ENCODE results near the gene SCUBE1. TPM values are rescaled to one million over a fixed set of nuclear protein-coding genes. Genes with fewer than 3 reads are reported as not detected.
A peak's percentile ranks its signal among the peaks of the same experiment; 100 is the strongest.

Gene SCUBE1
- total and polyA plus RNA-seq, 2 experiments from 2014 or later, result not detected

GRCh38 chr22:43186272-43187170 is 156.7 kb downstream of the SCUBE1 start, which contains the start of gene TTLL12:
TTLL12 (minus strand) TSS chr22:43187134; CDS start chr22:43187069, 65 bp downstream.
- Histone ChIP-seq H3K27me3 (replicated peaks; ENCODE audit: insufficient read depth) (no peaks in the 10 kb centered on the region), H3K4me2 (ENCODE audit: unreplicated experiment) (peak within 1 kb of the TSS; percentile 90), H3K4me3 (peak within 1 kb of the TSS; percentile 78), H2AFZ (peak within 1 kb of the TSS; percentile 98), H3K9me3 (ENCODE audit: low read depth) (no peaks in the 10 kb centered on the region), H3K4me1 (ENCODE audit: insufficient read depth) (peaks cover 4% of the 10 kb centered on the region), H3F3A (ENCODE audit: insufficient read depth) (peaks cover 6% of the 10 kb centered on the region; the same call in 1 of the 2 replicates), H3K9me2 (ENCODE audit: insufficient read depth) (no peaks in the 10 kb centered on the region), H3K9ac (peak within 1 kb of the TSS; percentile 81), H3K27ac (peak within 1 kb of the TSS; percentile 91), H4K20me1 (ENCODE audit: insufficient read depth) (no peaks in the 10 kb centered on the region), H3K36me3 (ENCODE audit: low read depth) (no peaks in the 10 kb centered on the region), H3K79me2 (ENCODE audit: insufficient read depth) (peaks cover 26% of the 10 kb centered on the region)
- TF ChIP-seq EZH2phosphoT487 (IDR thresholded peaks at IDR 0.05; ENCODE audit: insufficient read depth, low read depth), result no peak
- TF ChIP-seq EZH2 (IDR thresholded peaks at IDR 0.05; ENCODE audit: insufficient read depth, poor library complexity, severe bottlenecking), result no peak
- peak; percentile 83 for DNase-seq
- WGBS, 2 experiments (ENCODE audit: low coverage in 1 of 2, low lambda C conversion rate in 2 of 2, missing lambda C conversion rate in 2 of 2), result 1 to 3% methylated on average over 53 to 71 of the region's 87 CpGs
- in situ Hi-C loops (cut with MboI), result no loop called here

DNA sequence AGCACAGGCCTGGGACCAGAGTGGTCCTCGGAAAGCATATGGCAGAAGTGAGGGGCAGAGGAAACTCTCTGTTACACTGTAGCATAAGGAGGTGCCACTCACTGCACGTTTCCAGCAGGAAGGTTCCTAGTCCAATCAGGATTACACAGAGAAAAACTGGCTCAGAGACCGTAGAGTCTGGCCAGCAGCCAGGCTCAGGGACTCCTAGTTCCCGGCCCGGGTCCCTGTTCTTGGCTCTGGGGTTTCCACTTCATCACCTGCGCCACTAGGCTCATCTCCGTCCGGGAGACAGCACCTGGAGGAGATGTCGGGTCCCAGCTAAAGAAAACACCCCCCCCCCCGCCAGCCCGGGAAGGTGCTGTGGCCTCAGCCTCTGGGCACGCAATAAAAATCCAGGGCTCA is 157.3 kb downstream of the SCUBE1 start:
- 5% methylated on average over 6 to 12 of the region's 12 CpGs for WGBS, 2 experiments (ENCODE audit: low coverage in 1 of 2, low lambda C conversion rate in 2 of 2, missing lambda C conversion rate in 2 of 2)
- Histone ChIP-seq H3K9ac (peak overlapping the region; percentile 75), H4K20me1 (ENCODE audit: insufficient read depth) (no peaks in the 10 kb centered on the region), H3K9me2 (ENCODE audit: insufficient read depth) (no peaks in the 10 kb centered on the region), H3K27ac (no peak overlapping the region; the same call in 1 of the 2 replicates), H3K36me3 (ENCODE audit: low read depth) (no peaks in the 10 kb centered on the region), H2AFZ (peak overlapping the region; percentile 61; the same call in 1 of the 2 replicates), H3K9me3 (ENCODE audit: low read depth) (no peaks in the 10 kb centered on the region), H3F3A (ENCODE audit: insufficient read depth) (peaks cover 6% of the 10 kb centered on the region; the same call in 1 of the 2 replicates), H3K4me2 (ENCODE audit: unreplicated experiment) (peak overlapping the region; percentile 79), H3K4me1 (ENCODE audit: insufficient read depth) (peaks cover 4% of the 10 kb centered on the region), H3K27me3 (replicated peaks; ENCODE audit: insufficient read depth) (no peaks in the 10 kb centered on the region), H3K79me2 (ENCODE audit: insufficient read depth) (peaks cover 26% of the 10 kb centered on the region), H3K4me3 (peak overlapping the region; percentile 78)
- in situ Hi-C loops (cut with MboI), result no loop called here
- TF ChIP-seq EZH2phosphoT487 (IDR thresholded peaks at IDR 0.05; ENCODE audit: insufficient read depth, low read depth), result no peak
- TF ChIP-seq EZH2 (IDR thresholded peaks at IDR 0.05; ENCODE audit: insufficient read depth, poor library complexity, severe bottlenecking), result no peak
- DNase-seq, result peak; percentile 51

DNA sequence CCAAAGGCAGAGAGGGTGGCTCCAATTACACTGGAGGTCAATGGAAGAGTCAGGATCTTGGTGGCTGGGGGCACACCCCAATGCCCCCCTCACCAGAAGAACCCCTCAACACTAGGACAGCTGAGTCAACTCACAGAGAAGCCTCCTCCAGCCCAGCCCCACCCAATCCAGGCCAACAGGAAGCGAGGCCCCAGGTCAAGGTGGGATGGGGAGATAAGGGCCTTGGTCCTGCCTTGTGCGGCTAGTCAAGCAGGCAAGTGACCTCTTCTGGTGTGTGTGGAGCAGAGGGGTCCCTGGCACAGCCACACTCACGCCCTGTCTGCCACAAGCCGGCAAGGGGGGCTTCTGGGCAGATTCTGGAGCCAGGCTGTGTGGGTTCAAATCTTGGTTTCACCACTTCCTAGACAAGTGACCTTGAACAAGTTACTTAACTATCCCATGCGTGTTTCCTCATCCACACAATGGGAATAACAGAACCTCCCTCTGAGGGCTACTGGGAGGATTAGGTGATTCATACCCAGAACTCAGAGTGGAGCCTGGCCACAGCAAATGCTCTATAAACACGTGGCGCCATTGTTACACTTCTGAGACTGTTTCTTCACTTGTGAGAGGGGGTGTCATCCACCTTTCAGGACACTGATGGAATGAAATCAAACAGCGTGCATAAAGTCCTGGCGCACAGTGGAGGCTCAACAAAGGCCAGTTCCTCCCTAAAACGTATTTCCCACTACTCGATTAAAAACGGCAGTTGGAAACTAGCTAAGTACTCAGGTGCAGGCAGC is 159.5 kb downstream of the SCUBE1 start:
- H2AFZ ChIP-seq, result no peak overlapping the region
- H3K27me3 ChIP-seq (replicated peaks; ENCODE audit: insufficient read depth), result no peaks in the 10 kb centered on the region
- H3K9me2 ChIP-seq (ENCODE audit: insufficient read depth), result no peaks in the 10 kb centered on the region
- 85 to 86% methylated on average over 12 of the region's 12 CpGs for WGBS, 2 experiments (ENCODE audit: low coverage in 1 of 2, low lambda C conversion rate in 2 of 2, missing lambda C conversion rate in 2 of 2)
- H3K4me1 ChIP-seq (ENCODE audit: insufficient read depth), result peaks cover 4% of the 10 kb centered on the region
- no peak overlapping the region for H3K9ac ChIP-seq
- no peaks in the 10 kb centered on the region for H4K20me1 ChIP-seq (ENCODE audit: insufficient read depth)
- in situ Hi-C loops (cut with MboI), result no loop called here
- H3F3A ChIP-seq (ENCODE audit: insufficient read depth), result peaks cover 6% of the 10 kb centered on the region; the same call in 1 of the 2 replicates
- H3K9me3 ChIP-seq (ENCODE audit: low read depth), result no peaks in the 10 kb centered on the region
- no peaks in the 10 kb centered on the region for H3K36me3 ChIP-seq (ENCODE audit: low read depth)
- H3K4me2 ChIP-seq (ENCODE audit: unreplicated experiment), result no peak overlapping the region
- H3K27ac ChIP-seq, result no peak overlapping the region
- DNase-seq, result peak; percentile 44
- TF ChIP-seq EZH2phosphoT487 (IDR thresholded peaks at IDR 0.05; ENCODE audit: insufficient read depth, low read depth) (no peak), EZH2 (IDR thresholded peaks at IDR 0.05; ENCODE audit: insufficient read depth, poor library complexity, severe bottlenecking) (no peak)
- peaks cover 26% of the 10 kb centered on the region for H3K79me2 ChIP-seq (ENCODE audit: insufficient read depth)
- no peak overlapping the region for H3K4me3 ChIP-seq

- Histone ChIP-seq H3K27me3 (replicated peaks; ENCODE audit: insufficient read depth) (no peaks in the 10 kb centered on the region), H3K9me3 (ENCODE audit: low read depth) (no peaks in the 10 kb centered on the region), H3K9me2 (ENCODE audit: insufficient read depth) (no peaks in the 10 kb centered on the region), H3K27ac (no peak overlapping the region), H3K4me1 (ENCODE audit: insufficient read depth) (no peaks in the 10 kb centered on the region; the same call in 1 of the 2 replicates), H3F3A (ENCODE audit: insufficient read depth) (peaks cover under 1% of the 10 kb centered on the region; the same call in 1 of the 2 replicates), H3K9ac (no peak overlapping the region), H3K4me2 (ENCODE audit: unreplicated experiment) (no peak overlapping the region), H2AFZ (no peak overlapping the region), H3K36me3 (ENCODE audit: low read depth) (no peaks in the 10 kb centered on the region), H3K4me3 (no peak overlapping the region), H3K79me2 (ENCODE audit: insufficient read depth) (peaks cover 26% of the 10 kb centered on the region), H4K20me1 (ENCODE audit: insufficient read depth) (no peaks in the 10 kb centered on the region)
- no peak for TF ChIP-seq EZH2 (IDR thresholded peaks at IDR 0.05; ENCODE audit: insufficient read depth, poor library complexity, severe bottlenecking)
- no peak for TF ChIP-seq EZH2phosphoT487 (IDR thresholded peaks at IDR 0.05; ENCODE audit: insufficient read depth, low read depth)
- WGBS, 2 experiments (ENCODE audit: low coverage in 1 of 2, low lambda C conversion rate in 2 of 2, missing lambda C conversion rate in 2 of 2), result 97 to 100% methylated on average over 16 to 17 of the region's 17 CpGs
- in situ Hi-C loops (cut with MboI), result no loop called here
- no peak for DNase-seq
Observed at GRCh38 chr22:43182726-43183125, 160.4 kb downstream of the SCUBE1 start.

Measured in GM23248 (cell line).